HepG2 (cell line): ENCODE results near the gene TOLLIP. TPM values are rescaled to one million over a fixed set of nuclear protein-coding genes. Genes with fewer than 3 reads are reported as not detected.
A peak's percentile ranks its signal among the peaks of the same experiment; 100 is the strongest.

Experiments used
- ATAC-seq: fragments of 200-7000 bp; cut with Tn5 transposase; 3 replicates; pipeline ENCODE4 v1.9.1; 2020; ENCODE audit warnings: mild to moderate bottlenecking, moderate library complexity
- BruUV-seq: library from RNA; stranded (reverse); fragments of 400-500 nt; replicated peaks from 2 replicates; lab custom pipeline; 2021; lab: Mats Ljungman, UMichigan
- CTCF ChIA-PET: fragments of 300-600 bp; formaldehyde crosslinking; extraction: SDS; loops from one replicate; lab custom pipeline; 2021; ENCODE audit warnings: low total read pairs, inconsistent platforms, low intra/inter-chr PET ratio; lab: Yijun Ruan, JAX
- POLR2A ChIA-PET: fragments of 350-600 bp; sonication (Branson Sonifier 250); formaldehyde crosslinking; loops from one replicate; lab custom pipeline; 2020; ENCODE audit warnings: antibody characterized with exemption, inconsistent platforms; lab: Yijun Ruan, JAX
- DNase-seq: peaks from one replicate; pipeline ENCODE4 v3.0.0-alpha.2; 2015; ENCODE audit warnings: low spot score
- FAIRE-seq: peaks from 3 replicates; lab custom pipeline; 2011; peaks lifted over from hg19 to GRCh38; lab: Jason Lieb, UNC
- H2AFZ ChIP-seq: one replicate; pipeline ENCODE4 v1.6.1; 2011; ENCODE audit warnings: low read length, inconsistent platforms
- H3K27ac ChIP-seq: fragments of 300-600 bp; 3 replicates; pipeline ENCODE4 v1.8.0; 2011; ENCODE audit warnings: mixed run types, mild to moderate bottlenecking, mixed read lengths, low read length, inconsistent platforms; ENCODE audit not compliant: insufficient read depth; ENCODE audit errors: extremely low read length
- H3K27me3 ChIP-seq, 2 experiments: fragments of 200-600 bp in 1 of 2; 2 replicates in 1 of 2; 3 replicates in 1 of 2; pipeline versions ENCODE4 v1.6.0 to v1.8.0; 2011; ENCODE audit warnings: low read length in 2 of 2, mild to moderate bottlenecking in 2 of 2, moderate library complexity in 2 of 2, inconsistent platforms in 1 of 2; ENCODE audit not compliant: insufficient read depth in 2 of 2, control insufficient read depth in 1 of 2
- H3K36me3 ChIP-seq, 2 experiments: fragments of 200-600 bp in 1 of 2; replicated peaks in 1 of 2; 2 replicates in 1 of 2; 3 replicates in 1 of 2; pipeline versions ENCODE4 v1.5.1 to v1.8.0; 2011; ENCODE audit warnings: low read length in 2 of 2, inconsistent platforms in 1 of 2; ENCODE audit not compliant: insufficient read depth in 2 of 2, control insufficient read depth in 1 of 2
- H3K4me1 ChIP-seq: 2 replicates; pipeline ENCODE4 v1.5.1; 2012; ENCODE audit warnings: low read length, inconsistent platforms; ENCODE audit not compliant: insufficient read depth
- H3K4me2 ChIP-seq: 2 replicates; pipeline ENCODE4 v1.6.0; 2011; ENCODE audit warnings: low read depth, low read length, inconsistent platforms
- H3K4me3 ChIP-seq, 3 experiments: fragments of 200-600 bp in 1 of 3; sonication (generic), shearing (Covaris generic) in 1 of 3; replicated peaks in 1 of 3; 2 replicates each; pipeline ENCODE4 v1.5.1; 2011 to 2016; ENCODE audit warnings: low read length in 3 of 3, inconsistent platforms in 2 of 3, low read depth in 2 of 3, mild to moderate bottlenecking in 2 of 3, control low read depth in 1 of 3, mixed read lengths in 1 of 3; ENCODE audit not compliant: insufficient read depth in 1 of 3
- H3K79me2 ChIP-seq: one replicate; pipeline ENCODE4 v1.6.1; 2011; ENCODE audit warnings: low read length, inconsistent platforms; ENCODE audit not compliant: insufficient read depth
- H3K9ac ChIP-seq: 2 replicates; pipeline ENCODE4 v1.6.0; 2011; ENCODE audit warnings: mild to moderate bottlenecking, low read depth, low read length, inconsistent platforms; ENCODE audit not compliant: insufficient read depth
- H3K9me3 ChIP-seq: 2 replicates; pipeline ENCODE4 v1.5.1; 2012; ENCODE audit warnings: mild to moderate bottlenecking, low read length
- H4K20me1 ChIP-seq: 2 replicates; pipeline ENCODE4 v1.6.0; 2011; ENCODE audit warnings: inconsistent platforms, mild to moderate bottlenecking, low read length, moderate library complexity; ENCODE audit not compliant: insufficient read depth
- FLYWCH1 ChIP-seq: sonication (generic); formaldehyde crosslinking; IDR thresholded peaks from 2 replicates; pipeline ENCODE4 v1.8.1; 2023; ENCODE audit warnings: mild to moderate bottlenecking, missing genetic modification reagents
- IRF2 ChIP-seq: IDR thresholded peaks from 2 replicates; pipeline ENCODE4 v1.6.1; 2018; ENCODE audit warnings: missing genetic modification reagents, missing compliant biosample characterization
- MTF1 ChIP-seq: sonication (generic); formaldehyde crosslinking; IDR thresholded peaks from 2 replicates; pipeline ENCODE4 v1.5.0; 2020; ENCODE audit warnings: missing genetic modification reagents
- RFX1 ChIP-seq: fragments of 450-650 bp; IDR thresholded peaks from 2 replicates; pipeline ENCODE4 v1.6.1; 2017
- ZBTB38 ChIP-seq: sonication (generic); formaldehyde crosslinking; IDR thresholded peaks from 2 replicates; pipeline ENCODE4 v1.5.1; 2020; ENCODE audit warnings: mild to moderate bottlenecking, missing genetic modification reagents
- ZBTB4 ChIP-seq: sonication (generic); formaldehyde crosslinking; IDR thresholded peaks from 2 replicates; pipeline ENCODE4 v1.4.0; 2020; ENCODE audit warnings: missing genetic modification reagents, mild to moderate bottlenecking, borderline replicate concordance
- ZNF510 ChIP-seq: sonication (generic); formaldehyde crosslinking; IDR thresholded peaks from 2 replicates; pipeline ENCODE4 v1.4.0; 2020; ENCODE audit warnings: low read depth, mild to moderate bottlenecking, missing genetic modification reagents
- ZNF564 ChIP-seq: sonication (generic); formaldehyde crosslinking; IDR thresholded peaks from 2 replicates; pipeline ENCODE4 v1.8.1; 2023; ENCODE audit warnings: mild to moderate bottlenecking, missing genetic modification reagents
- ZNF687 ChIP-seq: sonication (generic); formaldehyde crosslinking; IDR thresholded peaks from 2 replicates; pipeline ENCODE4 v1.5.1; 2020; ENCODE audit warnings: mild to moderate bottlenecking, missing genetic modification reagents, moderate library complexity
- ZNF775 ChIP-seq: sonication (generic); formaldehyde crosslinking; IDR thresholded peaks from 2 replicates; pipeline ENCODE4 v1.4.0; 2020; ENCODE audit warnings: missing genetic modification reagents, mild to moderate bottlenecking, moderate library complexity, borderline replicate concordance
- ZSCAN29 ChIP-seq: sonication (generic); formaldehyde crosslinking; conservative IDR thresholded peaks from 2 replicates; pipeline ENCODE4 v1.4.0; 2020; ENCODE audit warnings: mild to moderate bottlenecking, missing genetic modification reagents
- WGBS: methylation state at CpG from one replicate; pipeline ENCODE4 v1.1.6; 2017; ENCODE audit warnings: low lambda C conversion rate; 5-methylcytosine and 5-hydroxymethylcytosine counted together
- in situ Hi-C: cut with HindIII; loops from 2 replicates; pipeline ENCODE4 v1.10.0; 2017; ENCODE audit warnings: low pct_unique_long_range_greater_than_20kb; ENCODE audit not compliant: extremely low pct_ligation_motif_present
- intact Hi-C: fragments of 100-400 bp; cut with micrococcal nuclease; formaldehyde crosslinking; loops from one replicate; pipeline ENCODE4 v1.10.0; 2022; ENCODE audit not compliant: unreplicated experiment
- polyA plus RNA-seq, 8 experiments: library from polyadenylated mRNA; depleted of rRNA in 3 of 8; stranded (reverse) in 7 of 8; unstranded in 1 of 8; fragments of >200 nt; fragmentation: Illumina TruSeq in 4 of 8; extraction: Trizol in 4 of 8; gene quantifications; 2 replicates each; pipeline versions ENCODE4 v1.2.1 to v1.2.3, GENCODE V29; 2011 to 2016; ENCODE audit warnings: low read depth in 4 of 8, missing spikeins in 1 of 8, mixed read lengths in 1 of 8; ENCODE audit not compliant: insufficient read depth in 1 of 8
- total RNA-seq, 5 experiments: library from RNA; depleted of rRNA; stranded (reverse); fragments of >200 nt; fragmentation: Illumina TruSeq; extraction: Trizol; gene quantifications; 2 replicates each; pipeline ENCODE4 v1.2.3, GENCODE V29; 2016; ENCODE audit warnings: low read depth in 1 of 5

TOLLIP gene
- total and polyA plus RNA-seq, 2 of the 13 experiments (the other 11 are each of a cell fraction or from before 2014, with no cell fraction given): 25.9 to 47.5 TPM

- TF ChIP-seq RFX1: no peak
- peak; percentile 77 for TF ChIP-seq ZNF687 (CRISPR knock-in tag)
- TF ChIP-seq ZNF775 (CRISPR knock-in tag): no peak
- no peak for TF ChIP-seq ZNF564 (CRISPR knock-in tag)
- no peak for TF ChIP-seq ZNF510
- no peak for TF ChIP-seq ZSCAN29 (CRISPR knock-in tag)
- TF ChIP-seq FLYWCH1: no peak
- TF ChIP-seq, all 625 proteins: peak for 10
Observed at GRCh38 chr11:1297576-1298473, 11.6 kb downstream of the TOLLIP start (continued).

GRCh38 chr11:1297011-1297575, 12.3 kb downstream of the TOLLIP start:
- no peak for DNase-seq
- peaks cover 50% of the 10 kb centered on the region for H3K79me2 ChIP-seq
- H3K27me3 ChIP-seq: no peaks in the 10 kb centered on the region
- H3K27ac ChIP-seq: peak overlapping the region; percentile 33
- intact Hi-C loops (no loop called here), in situ Hi-C loops (loop anchor here (10.0 kb wide), 1 partner anchor 88 kb away; the partner anchor contains the start of gene BRSK2)
- no peak overlapping the region for H3K9ac ChIP-seq
- ChIA-PET CTCF (no interaction called here), POLR2A (no interaction called here)
- 85% methylated on average over 5 of the region's 25 CpGs for WGBS
- H3K4me3 ChIP-seq: no peak overlapping the region
- H3K4me1 ChIP-seq: peaks cover 47% of the 10 kb centered on the region
- no peak overlapping the region for H2AFZ ChIP-seq
- ATAC-seq: no peak
- H3K4me2 ChIP-seq: 0 out of 2 replicates have a peak overlapping the region, but pooled peaks have one; percentile 11
- H4K20me1 ChIP-seq: no peaks in the 10 kb centered on the region; the same call in 1 of the 2 replicates
- peaks cover 14 to 29% of the 10 kb centered on the region in 2 experiments; a peak in 4 of 5 replicates for H3K36me3 ChIP-seq
- no TSS peak for BruUV-seq
- FAIRE-seq: no peak
- no peaks in the 10 kb centered on the region for H3K9me3 ChIP-seq
- no peak for TF ChIP-seq MTF1 (CRISPR knock-in tag)
- TF ChIP-seq ZBTB38: peak; percentile 52; the same call in 1 of the 2 replicates
- no peak for TF ChIP-seq IRF2
- TF ChIP-seq ZBTB4 (CRISPR knock-in tag): peak; percentile 16; the same call in 1 of the 2 replicates
